ENCODE measurements around the gene NOTCH2. TPM values are rescaled to one million over a fixed set of nuclear protein-coding genes. Genes with fewer than 3 reads are reported as not detected.
"Not testable (repeated sequence)": the region's sequence is repeated elsewhere in the genome, so short reads cannot be mapped to it uniquely, and the experiment has no call there.

Gene NOTCH2
- total and polyA plus RNA-seq, 4 donors, result 43.7 to 131 (median 78.1) TPM

GRCh38 chr1:120087959-120088358, 18.5 kb upstream of the NOTCH2 start:
- H3K27me3 ChIP-seq (ENCODE audit: control insufficient read depth, insufficient read depth, low read length); H3K36me3 ChIP-seq (ENCODE audit: control insufficient read depth, insufficient read depth, low read length): not testable (repeated sequence)
- no CpG with 5 or more reads among the region's 4 CpGs for WGBS (ENCODE audit: insufficient coverage)

GRCh38 chr1:120069920-120070214, 405 bp upstream of the NOTCH2 start:
- not testable (repeated sequence) for H3K4me3 ChIP-seq (ENCODE audit: low read depth, low read length); H3K27me3 ChIP-seq (ENCODE audit: control insufficient read depth, insufficient read depth, low read length); H3K4me1 ChIP-seq (ENCODE audit: control insufficient read depth, insufficient read depth, low read length); DNase-seq (ENCODE audit: low read depth in 4 of 6, low spot score in 6 of 6); H3K27ac ChIP-seq (ENCODE audit: low read depth, low read length); H3K36me3 ChIP-seq (ENCODE audit: control insufficient read depth, insufficient read depth, low read length); H3K9me3 ChIP-seq (ENCODE audit: control insufficient read depth, insufficient read depth, low read length)
- no CpG with 5 or more reads among the region's 8 CpGs for WGBS (ENCODE audit: insufficient coverage)

More at GRCh38 chr1:120087959-120088358, 18.5 kb upstream of the NOTCH2 start:
- not testable (repeated sequence) for H3K4me3 ChIP-seq (ENCODE audit: low read depth, low read length); H3K4me1 ChIP-seq (ENCODE audit: control insufficient read depth, insufficient read depth, low read length); H3K9me3 ChIP-seq (ENCODE audit: control insufficient read depth, insufficient read depth, low read length); DNase-seq (ENCODE audit: low read depth in 4 of 6, low spot score in 6 of 6); H3K27ac ChIP-seq (ENCODE audit: low read depth, low read length)

- not testable (repeated sequence) for H3K36me3 ChIP-seq (ENCODE audit: control insufficient read depth, insufficient read depth, low read length); H3K27me3 ChIP-seq (ENCODE audit: control insufficient read depth, insufficient read depth, low read length); H3K9me3 ChIP-seq (ENCODE audit: control insufficient read depth, insufficient read depth, low read length); H3K4me1 ChIP-seq (ENCODE audit: control insufficient read depth, insufficient read depth, low read length); DNase-seq (ENCODE audit: low read depth in 4 of 6, low spot score in 6 of 6)
- no CpG with 5 or more reads among the region's 28 CpGs for WGBS (ENCODE audit: insufficient coverage)
- Histone ChIP-seq H3K27ac (ENCODE audit: low read depth, low read length) (peak overlapping the region; percentile 67), H3K4me3 (ENCODE audit: low read depth, low read length) (peak overlapping the region; percentile 35)
Observed at GRCh38 chr1:120068683-120069066, 787 bp downstream of the NOTCH2 start.

GRCh38 chr1:120048208-120048607, 21.3 kb downstream of the NOTCH2 start:
- H3K4me3 ChIP-seq (ENCODE audit: low read depth, low read length); H3K4me1 ChIP-seq (ENCODE audit: control insufficient read depth, insufficient read depth, low read length); H3K36me3 ChIP-seq (ENCODE audit: control insufficient read depth, insufficient read depth, low read length); DNase-seq (ENCODE audit: low read depth in 4 of 6, low spot score in 6 of 6); H3K27me3 ChIP-seq (ENCODE audit: control insufficient read depth, insufficient read depth, low read length); H3K9me3 ChIP-seq (ENCODE audit: control insufficient read depth, insufficient read depth, low read length); H3K27ac ChIP-seq (ENCODE audit: low read depth, low read length): not testable (repeated sequence)
- WGBS (ENCODE audit: insufficient coverage), result no CpG with 5 or more reads among the region's 2 CpGs

DNA sequence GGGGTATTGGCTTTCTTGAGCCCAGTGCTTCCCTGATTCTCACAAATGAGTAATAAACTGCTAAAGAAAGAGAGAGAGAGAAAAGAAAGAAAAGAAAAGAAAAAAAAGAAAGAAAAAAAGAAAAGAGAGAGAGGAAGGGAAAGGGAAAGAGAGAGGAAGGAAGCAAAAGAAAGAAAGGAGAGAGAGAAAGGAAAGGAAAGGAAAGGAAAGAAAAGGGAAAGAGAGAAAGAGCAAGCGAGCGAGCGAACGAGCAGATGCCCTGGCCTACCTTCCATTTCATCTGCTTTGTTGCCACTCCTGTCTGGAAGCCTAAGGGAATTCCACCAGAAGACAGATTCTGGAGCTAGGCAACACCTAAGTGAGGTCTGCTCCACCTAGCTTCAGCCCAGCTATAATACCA, 27.7 kb downstream of the NOTCH2 start:
- H3K27me3 ChIP-seq (ENCODE audit: control insufficient read depth, insufficient read depth, low read length); H3K36me3 ChIP-seq (ENCODE audit: control insufficient read depth, insufficient read depth, low read length); H3K9me3 ChIP-seq (ENCODE audit: control insufficient read depth, insufficient read depth, low read length); DNase-seq (ENCODE audit: low read depth in 4 of 6, low spot score in 6 of 6); H3K4me1 ChIP-seq (ENCODE audit: control insufficient read depth, insufficient read depth, low read length); H3K27ac ChIP-seq (ENCODE audit: low read depth, low read length); H3K4me3 ChIP-seq (ENCODE audit: low read depth, low read length): not testable (repeated sequence)
- WGBS (ENCODE audit: insufficient coverage), result no CpG with 5 or more reads among the region's 4 CpGs

DNA sequence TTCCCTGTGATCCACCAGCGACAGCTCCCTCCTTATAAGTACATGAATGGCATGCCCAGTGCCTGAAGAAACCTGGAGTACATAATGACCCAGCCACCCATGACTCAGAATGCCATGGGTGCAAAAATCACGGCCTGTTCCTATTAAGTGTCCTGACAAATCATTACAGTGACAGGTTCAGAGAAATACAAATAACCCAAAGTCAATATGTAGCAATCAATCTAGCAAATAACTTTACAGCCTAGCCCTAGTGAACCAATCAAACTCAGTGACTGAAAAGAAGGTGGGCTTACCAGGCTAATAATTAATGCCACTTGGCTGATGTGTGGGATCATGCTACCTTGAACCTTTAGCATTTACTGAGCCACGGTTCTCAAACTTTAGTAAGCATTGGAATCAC, 37.2 kb downstream of the NOTCH2 start:
- H3K36me3 ChIP-seq (ENCODE audit: control insufficient read depth, insufficient read depth, low read length); H3K9me3 ChIP-seq (ENCODE audit: control insufficient read depth, insufficient read depth, low read length); H3K4me3 ChIP-seq (ENCODE audit: low read depth, low read length); DNase-seq (ENCODE audit: low read depth in 4 of 6, low spot score in 6 of 6); H3K27ac ChIP-seq (ENCODE audit: low read depth, low read length); H3K4me1 ChIP-seq (ENCODE audit: control insufficient read depth, insufficient read depth, low read length); H3K27me3 ChIP-seq (ENCODE audit: control insufficient read depth, insufficient read depth, low read length): not testable (repeated sequence)
- no CpG with 5 or more reads among the region's 3 CpGs for WGBS (ENCODE audit: insufficient coverage)

DNA sequence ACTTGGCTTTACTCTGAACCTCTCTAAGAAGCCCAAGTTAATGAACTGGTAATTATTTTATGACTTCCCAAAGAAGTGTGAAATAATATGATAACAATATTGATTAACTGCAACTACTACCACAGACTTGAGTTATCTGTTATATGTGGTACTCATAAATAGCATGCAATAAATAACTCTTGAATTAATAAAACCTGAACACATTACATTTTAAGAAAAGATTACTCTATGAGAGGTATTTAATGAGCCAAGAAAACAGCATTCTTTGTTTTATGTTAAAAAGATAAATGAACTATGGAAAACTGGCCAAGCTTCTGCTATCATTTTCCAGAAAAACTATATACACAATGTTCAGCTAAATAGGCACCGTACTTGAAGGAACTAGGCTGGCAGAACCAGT, 45.7 kb downstream of the NOTCH2 start:
- DNase-seq (ENCODE audit: low read depth in 4 of 6, low spot score in 6 of 6); H3K9me3 ChIP-seq (ENCODE audit: control insufficient read depth, insufficient read depth, low read length); H3K36me3 ChIP-seq (ENCODE audit: control insufficient read depth, insufficient read depth, low read length); H3K4me1 ChIP-seq (ENCODE audit: control insufficient read depth, insufficient read depth, low read length); H3K4me3 ChIP-seq (ENCODE audit: low read depth, low read length); H3K27me3 ChIP-seq (ENCODE audit: control insufficient read depth, insufficient read depth, low read length); H3K27ac ChIP-seq (ENCODE audit: low read depth, low read length): not testable (repeated sequence)
- WGBS (ENCODE audit: insufficient coverage), result no CpG with 5 or more reads among the region's 1 CpG

GRCh38 chr1:120014978-120015377, 54.5 kb downstream of the NOTCH2 start:
- H3K36me3 ChIP-seq (ENCODE audit: control insufficient read depth, insufficient read depth, low read length); H3K9me3 ChIP-seq (ENCODE audit: control insufficient read depth, insufficient read depth, low read length); H3K27me3 ChIP-seq (ENCODE audit: control insufficient read depth, insufficient read depth, low read length); DNase-seq (ENCODE audit: low read depth in 4 of 6, low spot score in 6 of 6); H3K4me1 ChIP-seq (ENCODE audit: control insufficient read depth, insufficient read depth, low read length); H3K4me3 ChIP-seq (ENCODE audit: low read depth, low read length): not testable (repeated sequence)
- no CpG with 5 or more reads among the region's 7 CpGs for WGBS (ENCODE audit: insufficient coverage)
- H3K27ac ChIP-seq (ENCODE audit: low read depth, low read length), result peak overlapping the region; percentile 52

- H3K9me3 ChIP-seq (ENCODE audit: control insufficient read depth, insufficient read depth, low read length); H3K4me1 ChIP-seq (ENCODE audit: control insufficient read depth, insufficient read depth, low read length); H3K27me3 ChIP-seq (ENCODE audit: control insufficient read depth, insufficient read depth, low read length); H3K36me3 ChIP-seq (ENCODE audit: control insufficient read depth, insufficient read depth, low read length); DNase-seq (ENCODE audit: low read depth in 4 of 6, low spot score in 6 of 6); H3K4me3 ChIP-seq (ENCODE audit: low read depth, low read length); H3K27ac ChIP-seq (ENCODE audit: low read depth, low read length): not testable (repeated sequence)
- no CpG with 5 or more reads among the region's 1 CpG for WGBS (ENCODE audit: insufficient coverage)
Observed at GRCh38 chr1:120008320-120008719, 61.1 kb downstream of the NOTCH2 start.

DNA sequence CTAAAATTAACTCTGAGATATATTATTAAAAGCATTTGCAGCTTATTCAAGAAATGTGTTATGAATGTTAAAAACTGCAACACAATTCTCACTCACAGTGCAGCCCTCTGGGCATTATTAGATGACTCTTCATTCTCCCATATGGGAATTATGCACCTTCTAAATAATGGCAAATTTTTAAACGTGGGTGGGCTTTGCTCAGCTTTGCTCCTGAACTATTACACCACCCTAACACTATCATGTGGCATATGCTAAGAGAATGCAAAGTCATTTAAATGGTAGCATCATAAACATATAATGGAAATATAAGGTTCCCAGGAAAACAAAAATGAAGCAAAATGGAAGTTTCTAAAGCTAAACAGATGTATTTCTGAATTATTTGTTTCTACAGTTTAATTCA, 61.6 kb downstream of the NOTCH2 start:
- no CpG with 5 or more reads among the region's 1 CpG for WGBS (ENCODE audit: insufficient coverage)
- H3K9me3 ChIP-seq (ENCODE audit: control insufficient read depth, insufficient read depth, low read length), result not testable (repeated sequence)

GRCh38 chr1:120001035-120001434, 68.4 kb downstream of the NOTCH2 start:
- not testable (repeated sequence) for H3K9me3 ChIP-seq (ENCODE audit: control insufficient read depth, insufficient read depth, low read length); H3K36me3 ChIP-seq (ENCODE audit: control insufficient read depth, insufficient read depth, low read length); H3K4me3 ChIP-seq (ENCODE audit: low read depth, low read length); H3K4me1 ChIP-seq (ENCODE audit: control insufficient read depth, insufficient read depth, low read length); H3K27ac ChIP-seq (ENCODE audit: low read depth, low read length); DNase-seq (ENCODE audit: low read depth in 4 of 6, low spot score in 6 of 6); H3K27me3 ChIP-seq (ENCODE audit: control insufficient read depth, insufficient read depth, low read length)
- WGBS (ENCODE audit: insufficient coverage), result 100% methylated on average over 2 of the region's 9 CpGs

More for the DNA sequence above, 61.6 kb downstream of the NOTCH2 start:
- not testable (repeated sequence) for H3K36me3 ChIP-seq (ENCODE audit: control insufficient read depth, insufficient read depth, low read length); H3K27me3 ChIP-seq (ENCODE audit: control insufficient read depth, insufficient read depth, low read length); H3K4me1 ChIP-seq (ENCODE audit: control insufficient read depth, insufficient read depth, low read length); H3K4me3 ChIP-seq (ENCODE audit: low read depth, low read length); H3K27ac ChIP-seq (ENCODE audit: low read depth, low read length); DNase-seq (ENCODE audit: low read depth in 4 of 6, low spot score in 6 of 6)
